Measurements from ENCODE around the gene MAPK10.
A peak's percentile ranks its signal among the peaks of the same experiment; 100 is the strongest.

Gene MAPK10

GRCh38 chr4:85993641-85994040 is 366.2 kb downstream of the MAPK10 start:
- ChIA-PET CTCF (no interaction called here), POLR2A (no interaction called here)
- H3K27ac ChIP-seq (ENCODE audit: extremely low read depth, low read depth, low read length), result no peak overlapping the region
- H3K4me3 ChIP-seq (ENCODE audit: low read depth, low read length), result no peak overlapping the region
- H3K4me1 ChIP-seq (ENCODE audit: control insufficient read depth, insufficient read depth, low read length), result no peaks in the 10 kb centered on the region
- H3K36me3 ChIP-seq (ENCODE audit: control insufficient read depth in 2 of 2, insufficient read depth in 1 of 2, low read length in 2 of 2), result no peaks in the 10 kb centered on the region
- H3K9me3 ChIP-seq (ENCODE audit: control insufficient read depth, insufficient read depth, low read depth, low read length), result no peaks in the 10 kb centered on the region
- TF ChIP-seq ZNF211 (tag by site-specific recombination; IDR thresholded peaks at IDR 0.05; ENCODE audit: low read depth) (no peak), ZNF76 (tag by site-specific recombination; IDR thresholded peaks at IDR 0.05; ENCODE audit: borderline replicate concordance, low read depth) (no peak), ZNF654 (tag by site-specific recombination; IDR thresholded peaks at IDR 0.05; ENCODE audit: low read depth) (no peak), ZBTB11 (tag by site-specific recombination; conservative IDR thresholded peaks at IDR 0.05; ENCODE audit: low read depth) (no peak), ZBTB26 (tag by site-specific recombination; optimal IDR thresholded peaks at IDR 0.05) (no peak), ZNF114 (tag by site-specific recombination; IDR thresholded peaks at IDR 0.05) (no peak), ZNF677 (tag by site-specific recombination; IDR thresholded peaks at IDR 0.05) (peak; percentile 95), KLF8 (tag by site-specific recombination; IDR thresholded peaks at IDR 0.05) (no peak), ZNF221 (tag by site-specific recombination; IDR thresholded peaks at IDR 0.05; ENCODE audit: borderline replicate concordance) (no peak)

- TF ChIP-seq ZBTB7A (tag by site-specific recombination; IDR thresholded peaks at IDR 0.05; ENCODE audit: low read depth) (no peak), ZNF133 (tag by site-specific recombination; IDR thresholded peaks at IDR 0.05) (no peak), ZIC2 (tag by site-specific recombination; IDR thresholded peaks at IDR 0.05) (no peak), ZBTB8A (tag by site-specific recombination; IDR thresholded peaks at IDR 0.05) (no peak), SCRT2 (tag by site-specific recombination; IDR thresholded peaks at IDR 0.05) (no peak), ZFP37 (tag by site-specific recombination; IDR thresholded peaks at IDR 0.05) (no peak)
- Histone ChIP-seq H3K36me3 (ENCODE audit: control insufficient read depth in 2 of 2, insufficient read depth in 1 of 2, low read length in 2 of 2) (no peaks in the 10 kb centered on the region), H3K4me3 (ENCODE audit: low read depth, low read length) (no peak overlapping the region), H3K27ac (ENCODE audit: extremely low read depth, low read depth, low read length) (no peak overlapping the region), H3K9me3 (ENCODE audit: control insufficient read depth, insufficient read depth, low read depth, low read length) (no peaks in the 10 kb centered on the region), H3K4me1 (ENCODE audit: control insufficient read depth, insufficient read depth, low read length) (no peaks in the 10 kb centered on the region)
- POLR2A ChIA-PET, result no interaction called here
- CTCF ChIA-PET, result no interaction called here
These were observed 373.6 kb downstream of the MAPK10 start for GRCh38 chr4:85986266-85986665.

GRCh38 chr4:85979276-85979675 is 380.6 kb downstream of the MAPK10 start:
- CTCF ChIA-PET, result interaction anchor here (1.0 to 1.4 kb wide), 2 partner anchors 10 to 183 kb away, joined by 3 read pairs; no protein-coding TSS in a partner anchor
- no peak for TF ChIP-seq ZNF530 (tag by site-specific recombination; IDR thresholded peaks at IDR 0.05; ENCODE audit: low read depth)
- no peak for TF ChIP-seq ZNF214 (tag by site-specific recombination; IDR thresholded peaks at IDR 0.05; ENCODE audit: borderline replicate concordance)
- no peak for TF ChIP-seq ZNF112 (tag by site-specific recombination; IDR thresholded peaks at IDR 0.05)
- no peak for TF ChIP-seq ZNF76 (tag by site-specific recombination; IDR thresholded peaks at IDR 0.05; ENCODE audit: borderline replicate concordance, low read depth)
- no peak for TF ChIP-seq PRDM2 (tag by site-specific recombination; IDR thresholded peaks at IDR 0.05; ENCODE audit: borderline replicate concordance)
- no peak for TF ChIP-seq ZNF777 (tag by site-specific recombination; IDR thresholded peaks at IDR 0.05; ENCODE audit: borderline replicate concordance)
- no peak for TF ChIP-seq ZNF785 (tag by site-specific recombination; IDR thresholded peaks at IDR 0.05)
- TF ChIP-seq SP3 (tag by site-specific recombination; IDR thresholded peaks at IDR 0.05), result no peak
- TF ChIP-seq ZNF529 (tag by site-specific recombination; IDR thresholded peaks at IDR 0.05; ENCODE audit: insufficient replicate concordance), result no peak

More at GRCh38 chr4:85979276-85979675, 380.6 kb downstream of the MAPK10 start:
- Histone ChIP-seq H3K4me1 (ENCODE audit: control insufficient read depth, insufficient read depth, low read length) (no peaks in the 10 kb centered on the region), H3K36me3 (ENCODE audit: control insufficient read depth in 2 of 2, insufficient read depth in 1 of 2, low read length in 2 of 2) (no peaks in the 10 kb centered on the region), H3K9me3 (ENCODE audit: control insufficient read depth, insufficient read depth, low read depth, low read length) (no peaks in the 10 kb centered on the region), H3K4me3 (ENCODE audit: low read depth, low read length) (no peak overlapping the region), H3K27ac (ENCODE audit: extremely low read depth, low read depth, low read length) (no peak overlapping the region)
- POLR2A ChIA-PET, result no interaction called here

Data from HEK293 (cell line).